ENCODE data around the gene BCL2L14. TPM values are rescaled to one million over a fixed set of nuclear protein-coding genes. Genes with fewer than 3 reads are reported as not detected.

BCL2L14 gene
- total and polyA plus RNA-seq, 2 of the 13 experiments (the other 11 are each of a cell fraction or from before 2014, with no cell fraction given) = 0.11 TPM; not detected in 1

DNA sequence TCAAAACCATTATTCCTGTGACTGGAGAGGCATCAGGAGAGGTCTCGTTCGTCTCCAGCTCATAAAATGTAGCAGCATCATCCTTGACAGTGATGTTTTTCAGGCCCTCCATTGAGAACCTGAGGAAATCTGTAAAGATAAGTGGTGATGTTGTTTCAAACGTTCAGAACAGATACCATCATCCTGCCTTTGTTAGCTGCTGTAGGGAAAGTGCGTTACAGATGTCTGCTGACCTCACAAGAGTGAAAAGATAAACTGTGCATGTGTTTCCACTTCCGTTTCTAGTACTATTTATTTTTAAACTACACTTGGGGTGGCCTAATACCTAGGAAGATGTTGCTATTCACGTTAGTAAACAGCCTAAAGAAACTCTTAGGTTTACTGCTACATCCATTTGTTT, 28.4 kb downstream of the BCL2L14 start:
- DNase-seq (ENCODE audit: low spot score) (no peak), ATAC-seq (no peak), FAIRE-seq (no peak)
- no TSS peak for BruUV-seq (replicated peaks)
- intact Hi-C loops (cut with micrococcal nuclease; ENCODE audit: unreplicated experiment) = loop anchor here (10.0 kb wide), 1 partner anchor 66 kb away; no protein-coding TSS in a partner anchor
- Histone ChIP-seq H4K20me1 (ENCODE audit: insufficient read depth, low read length) (no peaks in the 10 kb centered on the region), H3K9ac (ENCODE audit: insufficient read depth, low read depth, low read length) (no peak overlapping the region), H3K9me3 (ENCODE audit: low read length) (no peaks in the 10 kb centered on the region), H3K4me3 (replicated peaks in 1 of 3; ENCODE audit: insufficient read depth in 1 of 3, low read depth in 2 of 3, low read length in 3 of 3) (no peak overlapping the region), H3K36me3 (replicated peaks in 1 of 2; ENCODE audit: control insufficient read depth in 1 of 2, insufficient read depth in 2 of 2, low read length in 2 of 2) (no peaks in the 10 kb centered on the region), H2AFZ (ENCODE audit: low read length) (no peak overlapping the region), H3K4me2 (ENCODE audit: low read depth, low read length) (no peak overlapping the region), H3K79me2 (ENCODE audit: insufficient read depth, low read length) (no peaks in the 10 kb centered on the region), H3K4me1 (ENCODE audit: insufficient read depth, low read length) (peaks cover 19% of the 10 kb centered on the region), H3K27me3 (ENCODE audit: control insufficient read depth in 1 of 2, insufficient read depth in 2 of 2, low read length in 2 of 2) (no peaks in the 10 kb centered on the region), H3K27ac (ENCODE audit: extremely low read length, insufficient read depth, low read length) (no peak overlapping the region)
- 84% methylated on average over 6 of the region's 6 CpGs for WGBS (ENCODE audit: low lambda C conversion rate)
- in situ Hi-C loops (cut with HindIII; ENCODE audit: extremely low pct_ligation_motif_present, low pct_unique_long_range_greater_than_20kb) = loop anchor here (25.0 kb wide), 1 partner anchor 613 kb away; the partner anchor contains the start of gene CDKN1B
- ChIA-PET CTCF (ENCODE audit: low intra/inter-chr PET ratio, low total read pairs) (no interaction called here), POLR2A (no interaction called here)
- TF ChIP-seq ZNF432 (CRISPR knock-in tag; IDR thresholded peaks at IDR 0.05; ENCODE audit: borderline replicate concordance) = no peak
- TF ChIP-seq ZSCAN25 (CRISPR knock-in tag; IDR thresholded peaks at IDR 0.05) = no peak
- TF ChIP-seq, protein P1, sequence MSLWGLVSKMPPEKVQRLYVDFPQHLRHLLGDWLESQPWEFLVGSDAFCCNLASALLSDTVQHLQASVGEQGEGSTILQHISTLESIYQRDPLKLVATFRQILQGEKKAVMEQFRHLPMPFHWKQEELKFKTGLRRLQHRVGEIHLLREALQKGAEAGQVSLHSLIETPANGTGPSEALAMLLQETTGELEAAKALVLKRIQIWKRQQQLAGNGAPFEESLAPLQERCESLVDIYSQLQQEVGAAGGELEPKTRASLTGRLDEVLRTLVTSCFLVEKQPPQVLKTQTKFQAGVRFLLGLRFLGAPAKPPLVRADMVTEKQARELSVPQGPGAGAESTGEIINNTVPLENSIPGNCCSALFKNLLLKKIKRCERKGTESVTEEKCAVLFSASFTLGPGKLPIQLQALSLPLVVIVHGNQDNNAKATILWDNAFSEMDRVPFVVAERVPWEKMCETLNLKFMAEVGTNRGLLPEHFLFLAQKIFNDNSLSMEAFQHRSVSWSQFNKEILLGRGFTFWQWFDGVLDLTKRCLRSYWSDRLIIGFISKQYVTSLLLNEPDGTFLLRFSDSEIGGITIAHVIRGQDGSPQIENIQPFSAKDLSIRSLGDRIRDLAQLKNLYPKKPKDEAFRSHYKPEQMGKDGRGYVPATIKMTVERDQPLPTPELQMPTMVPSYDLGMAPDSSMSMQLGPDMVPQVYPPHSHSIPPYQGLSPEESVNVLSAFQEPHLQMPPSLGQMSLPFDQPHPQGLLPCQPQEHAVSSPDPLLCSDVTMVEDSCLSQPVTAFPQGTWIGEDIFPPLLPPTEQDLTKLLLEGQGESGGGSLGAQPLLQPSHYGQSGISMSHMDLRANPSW (CRISPR knock-in tag; IDR thresholded peaks at IDR 0.05; ENCODE audit: borderline replicate concordance) = no peak
- TF ChIP-seq, protein P2, sequence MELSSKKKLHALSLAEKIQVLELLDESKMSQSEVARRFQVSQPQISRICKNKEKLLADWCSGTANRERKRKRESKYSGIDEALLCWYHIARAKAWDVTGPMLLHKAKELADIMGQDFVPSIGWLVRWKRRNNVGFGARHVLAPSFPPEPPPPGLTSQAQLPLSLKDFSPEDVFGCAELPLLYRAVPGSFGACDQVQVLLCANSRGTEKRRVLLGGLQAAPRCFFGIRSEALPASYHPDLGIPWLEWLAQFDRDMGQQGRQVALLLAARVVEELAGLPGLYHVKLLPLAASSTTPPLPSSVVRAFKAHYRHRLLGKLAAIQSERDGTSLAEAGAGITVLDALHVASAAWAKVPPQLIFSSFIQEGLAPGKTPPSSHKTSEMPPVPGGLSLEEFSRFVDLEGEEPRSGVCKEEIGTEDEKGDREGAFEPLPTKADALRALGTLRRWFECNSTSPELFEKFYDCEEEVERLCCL (CRISPR knock-in tag; IDR thresholded peaks at IDR 0.05; ENCODE audit: borderline replicate concordance) = no peak
- TF ChIP-seq, protein P3, sequence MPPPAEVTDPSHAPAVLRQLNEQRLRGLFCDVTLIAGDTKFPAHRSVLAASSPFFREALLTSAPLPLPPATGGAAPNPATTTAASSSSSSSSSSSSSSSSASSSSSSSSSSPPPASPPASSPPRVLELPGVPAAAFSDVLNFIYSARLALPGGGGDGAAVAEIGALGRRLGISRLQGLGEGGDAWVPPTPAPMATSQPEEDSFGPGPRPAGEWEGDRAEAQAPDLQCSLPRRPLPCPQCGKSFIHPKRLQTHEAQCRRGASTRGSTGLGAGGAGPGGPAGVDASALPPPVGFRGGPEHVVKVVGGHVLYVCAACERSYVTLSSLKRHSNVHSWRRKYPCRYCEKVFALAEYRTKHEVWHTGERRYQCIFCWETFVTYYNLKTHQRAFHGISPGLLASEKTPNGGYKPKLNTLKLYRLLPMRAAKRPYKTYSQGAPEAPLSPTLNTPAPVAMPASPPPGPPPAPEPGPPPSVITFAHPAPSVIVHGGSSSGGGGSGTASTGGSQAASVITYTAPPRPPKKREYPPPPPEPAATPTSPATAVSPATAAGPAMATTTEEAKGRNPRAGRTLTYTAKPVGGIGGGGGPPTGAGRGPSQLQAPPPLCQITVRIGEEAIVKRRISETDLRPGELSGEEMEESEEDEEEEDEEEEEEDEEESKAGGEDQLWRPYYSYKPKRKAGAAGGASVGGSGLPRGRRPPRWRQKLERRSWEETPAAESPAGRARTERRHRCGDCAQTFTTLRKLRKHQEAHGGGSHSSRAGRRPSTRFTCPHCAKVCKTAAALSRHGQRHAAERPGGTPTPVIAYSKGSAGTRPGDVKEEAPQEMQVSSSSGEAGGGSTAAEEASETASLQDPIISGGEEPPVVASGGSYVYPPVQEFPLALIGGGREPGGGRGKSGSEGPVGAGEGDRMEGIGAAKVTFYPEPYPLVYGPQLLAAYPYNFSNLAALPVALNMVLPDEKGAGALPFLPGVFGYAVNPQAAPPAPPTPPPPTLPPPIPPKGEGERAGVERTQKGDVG (CRISPR knock-in tag; IDR thresholded peaks at IDR 0.05; ENCODE audit: borderline replicate concordance) = no peak
- TF ChIP-seq SALL2 (CRISPR knock-in tag; IDR thresholded peaks at IDR 0.05) = no peak
- no peak for TF ChIP-seq ZNF224 (CRISPR knock-in tag; IDR thresholded peaks at IDR 0.05)
- TF ChIP-seq ZNF17 (CRISPR knock-in tag; IDR thresholded peaks at IDR 0.05) = no peak
- TF ChIP-seq, protein P4, sequence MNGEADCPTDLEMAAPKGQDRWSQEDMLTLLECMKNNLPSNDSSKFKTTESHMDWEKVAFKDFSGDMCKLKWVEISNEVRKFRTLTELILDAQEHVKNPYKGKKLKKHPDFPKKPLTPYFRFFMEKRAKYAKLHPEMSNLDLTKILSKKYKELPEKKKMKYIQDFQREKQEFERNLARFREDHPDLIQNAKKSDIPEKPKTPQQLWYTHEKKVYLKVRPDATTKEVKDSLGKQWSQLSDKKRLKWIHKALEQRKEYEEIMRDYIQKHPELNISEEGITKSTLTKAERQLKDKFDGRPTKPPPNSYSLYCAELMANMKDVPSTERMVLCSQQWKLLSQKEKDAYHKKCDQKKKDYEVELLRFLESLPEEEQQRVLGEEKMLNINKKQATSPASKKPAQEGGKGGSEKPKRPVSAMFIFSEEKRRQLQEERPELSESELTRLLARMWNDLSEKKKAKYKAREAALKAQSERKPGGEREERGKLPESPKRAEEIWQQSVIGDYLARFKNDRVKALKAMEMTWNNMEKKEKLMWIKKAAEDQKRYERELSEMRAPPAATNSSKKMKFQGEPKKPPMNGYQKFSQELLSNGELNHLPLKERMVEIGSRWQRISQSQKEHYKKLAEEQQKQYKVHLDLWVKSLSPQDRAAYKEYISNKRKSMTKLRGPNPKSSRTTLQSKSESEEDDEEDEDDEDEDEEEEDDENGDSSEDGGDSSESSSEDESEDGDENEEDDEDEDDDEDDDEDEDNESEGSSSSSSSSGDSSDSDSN (CRISPR knock-in tag; IDR thresholded peaks at IDR 0.05) = no peak
- TF ChIP-seq, protein P5, sequence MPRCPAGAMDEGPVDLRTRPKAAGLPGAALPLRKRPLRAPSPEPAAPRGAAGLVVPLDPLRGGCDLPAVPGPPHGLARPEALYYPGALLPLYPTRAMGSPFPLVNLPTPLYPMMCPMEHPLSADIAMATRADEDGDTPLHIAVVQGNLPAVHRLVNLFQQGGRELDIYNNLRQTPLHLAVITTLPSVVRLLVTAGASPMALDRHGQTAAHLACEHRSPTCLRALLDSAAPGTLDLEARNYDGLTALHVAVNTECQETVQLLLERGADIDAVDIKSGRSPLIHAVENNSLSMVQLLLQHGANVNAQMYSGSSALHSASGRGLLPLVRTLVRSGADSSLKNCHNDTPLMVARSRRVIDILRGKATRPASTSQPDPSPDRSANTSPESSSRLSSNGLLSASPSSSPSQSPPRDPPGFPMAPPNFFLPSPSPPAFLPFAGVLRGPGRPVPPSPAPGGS (CRISPR knock-in tag; IDR thresholded peaks at IDR 0.05) = no peak
